HL-60/S4 treated with retinoic acid at 250 ng/mL for 4 days and 3 days (cell line): ENCODE results near the gene NAALADL2.
"Not testable (repeated sequence)": the region's sequence is repeated elsewhere in the genome, so short reads cannot be mapped to it uniquely, and the experiment has no call there.

Experiments used
- in situ Hi-C: fragments of 300-500 bp; cut with MboI; formaldehyde crosslinking; loops from 2 replicates; pipeline ENCODE4 v1.7.0; 2022; ENCODE audit warnings: low sequenced_read_pairs

NAALADL2 gene

DNA sequence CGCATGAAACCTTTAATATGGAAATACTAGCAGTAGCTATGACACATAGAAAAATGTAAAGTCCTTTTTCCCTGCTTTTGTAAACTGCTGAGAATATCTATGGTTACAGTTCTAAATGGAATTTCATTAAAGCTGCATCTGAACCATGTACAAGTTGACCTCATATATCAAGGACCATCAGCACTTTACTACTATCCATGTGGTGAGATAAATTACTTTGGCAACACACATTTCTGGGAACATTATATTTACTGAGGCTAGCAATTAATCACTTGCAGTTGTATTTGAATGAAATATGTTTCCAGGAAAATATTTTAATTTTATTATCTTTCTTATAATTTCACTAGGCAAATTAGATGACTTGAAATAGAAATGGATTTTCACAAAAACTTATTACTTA lies 545.5 kb downstream of the NAALADL2 start:
- in situ Hi-C loops = no loop called here

DNA sequence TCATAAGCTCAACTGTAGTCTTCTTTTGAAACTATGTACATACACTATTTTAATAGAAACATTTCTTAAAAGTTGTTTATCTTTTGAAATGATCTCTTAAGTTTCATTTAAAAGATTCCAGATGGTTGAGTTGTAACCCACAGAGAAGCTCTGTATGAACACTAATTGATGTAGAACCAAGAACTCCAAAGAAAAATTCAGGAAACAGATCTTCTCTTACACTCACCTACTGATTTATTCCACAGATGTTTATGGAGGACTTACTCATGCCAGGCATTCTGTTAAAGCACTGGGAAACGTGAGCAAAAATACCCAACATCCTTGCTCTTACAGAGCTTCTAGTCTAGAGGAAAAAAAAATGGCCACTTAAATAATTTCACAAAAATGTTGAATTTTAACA lies 551.1 kb downstream of the NAALADL2 start:
- in situ Hi-C loops = no loop called here

DNA sequence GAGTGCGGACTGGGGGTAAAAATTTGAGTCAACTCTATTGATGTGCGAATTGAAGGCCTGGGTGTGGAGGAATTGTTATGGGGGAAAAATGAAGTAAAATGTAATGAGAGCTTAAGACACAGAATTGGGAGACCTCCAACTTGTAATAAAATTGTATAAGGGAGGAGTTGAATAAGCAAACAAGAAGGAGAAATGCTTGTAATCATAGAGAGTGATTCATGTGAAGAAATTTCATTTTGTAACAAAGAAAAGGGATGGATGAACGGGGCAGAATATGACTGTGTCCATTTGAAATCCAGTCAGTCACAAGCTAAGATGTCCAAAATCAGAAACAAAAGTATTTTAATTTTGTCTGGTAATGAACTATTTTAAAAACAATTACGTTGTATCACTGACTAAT lies 552.3 kb downstream of the NAALADL2 start:
- in situ Hi-C loops = no loop called here

DNA sequence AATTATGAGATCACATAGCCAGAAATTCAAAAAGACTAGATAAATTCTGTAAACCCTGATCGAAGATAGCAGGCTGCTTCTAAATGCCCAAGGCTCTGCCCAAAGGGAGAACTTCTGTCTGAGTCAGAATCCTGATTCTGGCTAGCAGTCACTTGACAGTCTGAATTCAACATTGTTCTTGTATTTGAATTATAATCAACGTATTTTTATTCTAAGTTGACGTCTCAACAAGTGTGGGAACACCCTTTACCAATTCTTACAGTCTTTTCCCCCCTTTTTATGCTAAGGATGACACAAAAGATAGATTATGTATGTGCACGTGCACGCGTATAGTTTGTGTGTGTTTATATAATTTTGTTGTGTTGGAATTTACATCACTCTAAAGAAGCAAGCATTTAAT lies 552.8 kb downstream of the NAALADL2 start:
- in situ Hi-C loops = no loop called here

DNA sequence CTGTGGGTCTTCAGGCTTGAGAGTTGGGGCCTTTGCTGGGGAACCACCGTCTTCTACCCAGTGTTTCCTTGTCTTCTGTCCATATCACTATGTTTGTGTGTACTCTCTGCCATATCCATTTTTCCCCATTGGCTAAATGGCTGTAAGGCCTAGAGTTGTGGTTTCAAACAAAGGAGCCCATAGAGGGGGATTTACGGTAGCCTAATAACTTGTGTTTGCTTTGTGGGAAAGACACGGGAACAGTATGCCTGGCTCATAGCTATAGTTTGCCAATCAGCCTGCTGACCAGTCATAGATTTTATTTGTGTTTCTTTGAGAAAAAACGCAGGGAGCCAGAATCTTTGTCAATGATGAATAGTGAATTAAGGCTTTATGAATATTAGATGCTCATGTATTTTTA lies 554.8 kb downstream of the NAALADL2 start:
- in situ Hi-C loops = no loop called here

DNA sequence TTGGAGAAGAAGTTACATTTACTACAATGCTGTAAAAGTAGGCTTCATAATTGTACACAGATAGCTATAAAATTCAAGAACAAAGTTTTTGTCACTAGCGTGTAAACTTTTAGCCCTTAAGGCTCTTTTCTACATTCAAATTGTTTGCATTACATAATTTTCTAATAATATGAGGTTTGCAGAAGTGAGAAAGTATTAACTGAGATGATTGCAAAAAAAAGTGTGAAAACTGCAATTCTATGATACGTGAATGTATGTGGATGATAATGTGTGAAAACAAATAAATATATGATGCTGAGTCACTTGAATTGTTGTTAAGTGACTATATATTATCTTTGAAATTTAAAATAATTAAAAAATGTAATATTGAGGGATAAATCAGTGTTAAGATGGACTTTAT lies 557.5 kb downstream of the NAALADL2 start:
- in situ Hi-C loops = no loop called here

DNA sequence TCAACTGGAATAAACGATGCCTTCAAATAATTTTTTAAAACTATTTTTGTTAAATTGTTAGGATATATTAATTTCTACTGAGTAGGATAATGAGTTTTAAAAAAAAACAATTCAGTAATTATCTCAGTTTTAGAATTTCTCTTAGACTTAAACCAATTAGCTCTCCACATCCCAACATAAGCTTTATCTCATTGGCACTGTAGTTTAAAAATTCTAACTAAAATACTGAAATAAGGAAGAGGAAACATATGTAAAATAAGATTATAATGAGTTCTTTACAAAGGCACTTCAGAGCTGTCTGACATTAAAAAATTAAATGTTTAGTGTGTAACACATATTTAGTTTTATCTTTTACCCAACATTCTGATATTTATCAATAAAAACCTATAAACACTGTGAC lies 558.3 kb downstream of the NAALADL2 start:
- in situ Hi-C loops = no loop called here

DNA sequence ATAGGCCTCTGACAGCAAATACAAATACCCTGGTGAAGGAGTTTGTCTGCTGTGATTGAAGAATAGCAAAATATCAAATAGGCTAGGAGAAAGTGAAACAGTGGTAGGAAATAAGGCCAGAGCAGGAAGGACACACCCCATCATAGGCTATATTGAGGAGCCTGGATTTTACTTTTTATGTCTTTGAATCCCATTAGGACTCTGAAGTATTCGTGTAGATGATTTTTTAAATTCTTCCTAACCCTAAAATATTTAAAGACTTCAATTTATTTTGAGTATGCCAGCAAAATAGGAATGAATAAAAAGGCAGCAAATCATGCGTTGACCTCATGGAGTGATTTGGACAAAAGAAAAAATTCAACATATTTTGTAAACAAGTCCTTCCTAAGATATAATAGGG lies 562.8 kb downstream of the NAALADL2 start:
- in situ Hi-C loops = no loop called here

DNA sequence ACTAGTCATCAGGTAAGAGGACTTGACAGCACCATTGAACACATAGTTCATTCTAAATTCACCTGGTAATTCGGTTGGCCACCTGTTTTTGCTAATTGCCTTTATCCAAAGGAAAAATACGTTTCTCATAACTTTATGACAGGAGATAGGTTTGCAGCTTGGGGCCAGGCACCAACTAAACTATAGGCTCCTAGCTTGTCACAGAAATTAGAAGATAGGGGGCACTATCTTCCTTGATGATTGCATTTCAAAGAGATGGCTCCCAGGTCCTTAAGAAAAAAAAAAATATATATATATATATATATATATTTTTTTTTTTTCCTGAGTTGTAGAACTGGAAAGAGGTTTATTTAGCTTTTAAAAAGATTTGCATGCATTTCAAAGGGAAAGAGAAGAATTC lies 563.6 kb downstream of the NAALADL2 start:
- in situ Hi-C loops = no loop called here

DNA sequence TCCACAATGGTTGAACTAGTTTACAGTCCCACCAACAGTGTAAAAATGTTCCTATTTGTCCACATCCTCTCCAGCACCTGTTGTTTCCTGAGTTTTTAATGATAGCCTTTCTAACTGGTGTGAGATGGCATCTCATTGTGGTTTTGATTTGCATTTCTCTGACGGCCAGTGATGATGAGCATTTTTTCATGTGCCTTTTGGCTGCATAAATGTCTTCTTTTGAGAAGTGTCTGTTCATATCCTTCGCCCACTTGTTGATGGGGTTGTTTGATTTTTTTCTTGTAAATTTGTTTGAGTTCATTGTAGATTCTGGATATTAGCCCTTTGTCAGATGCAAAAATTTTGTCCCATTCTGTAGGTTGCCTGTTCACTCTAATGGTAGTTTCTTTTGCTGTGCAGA lies 564.7 kb downstream of the NAALADL2 start:
- in situ Hi-C loops = not testable (repeated sequence)

DNA sequence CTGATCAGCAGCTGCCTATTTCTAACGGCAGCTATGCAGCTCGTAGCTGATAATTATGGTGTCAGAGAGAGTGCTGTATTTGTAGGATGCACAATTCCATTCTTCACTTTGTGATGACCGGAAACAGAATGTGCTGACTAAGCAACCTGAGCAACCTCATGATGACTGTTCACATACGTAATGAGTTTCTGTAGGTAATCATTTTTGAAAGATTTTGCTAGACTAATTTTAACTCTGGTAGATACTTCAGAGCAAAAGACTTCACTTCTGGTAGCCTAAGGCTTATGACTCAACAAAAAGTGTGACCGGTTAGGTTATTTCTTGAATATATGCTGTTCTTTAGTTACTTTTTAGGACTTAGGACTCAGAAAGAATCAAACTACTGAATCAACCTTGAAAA lies 567.7 kb downstream of the NAALADL2 start:
- in situ Hi-C loops = no loop called here

DNA sequence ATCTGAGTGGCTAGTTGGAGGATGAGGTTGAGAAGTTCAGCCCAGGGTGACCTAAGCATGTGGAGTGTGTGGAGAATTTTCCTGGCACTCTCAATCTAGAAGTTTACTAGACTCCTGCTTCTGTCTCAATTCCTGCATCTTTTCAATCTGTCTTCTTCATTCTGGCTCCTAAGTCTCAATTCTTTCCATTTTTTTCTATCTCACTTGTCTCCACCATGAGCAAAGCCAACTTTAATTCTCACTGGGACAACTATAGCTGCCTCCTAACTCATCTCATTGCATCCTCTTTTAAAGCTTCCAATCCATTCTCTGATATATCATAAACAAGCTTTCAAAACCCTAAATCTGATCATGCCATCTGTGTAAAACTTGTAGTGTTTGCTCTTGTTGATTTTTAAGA lies 569.3 kb downstream of the NAALADL2 start:
- in situ Hi-C loops = no loop called here

DNA sequence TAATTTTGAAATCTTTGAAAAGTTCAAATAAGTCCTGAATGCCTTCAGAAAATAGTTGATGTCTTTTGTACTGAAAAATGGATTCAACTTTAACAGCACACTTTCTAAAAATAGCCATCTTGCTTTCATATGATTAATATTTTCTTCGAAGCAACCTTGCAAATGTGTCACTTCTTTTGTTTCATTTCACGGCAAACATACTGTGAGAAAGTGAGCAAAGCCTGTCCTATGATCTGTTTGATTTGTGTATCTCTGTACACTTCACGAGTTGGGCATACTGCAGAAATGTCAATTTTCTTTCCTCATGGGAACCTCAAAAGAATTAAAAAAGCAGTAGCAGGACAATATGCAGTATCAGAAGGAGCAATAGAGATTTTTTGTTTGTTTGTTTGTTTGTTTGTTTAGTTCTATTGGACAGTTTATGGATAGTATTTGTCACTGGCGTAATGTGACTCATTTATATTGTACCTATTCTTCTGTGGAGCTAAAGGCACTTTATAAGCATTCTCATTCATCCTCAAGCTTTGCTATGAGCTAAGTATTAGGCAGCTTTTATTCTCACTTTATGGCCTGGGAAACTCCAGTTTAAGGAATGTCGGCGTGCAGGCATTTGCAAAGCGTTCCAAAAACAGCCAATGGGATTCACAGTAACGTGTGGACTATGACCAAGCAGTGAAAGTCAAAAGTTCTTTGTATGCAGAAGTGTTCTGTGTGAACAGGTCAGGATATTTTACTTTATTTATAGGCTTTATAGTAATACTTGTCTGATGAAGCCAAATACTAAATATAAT lies 572.0 kb downstream of the NAALADL2 start:
- in situ Hi-C loops = no loop called here

DNA sequence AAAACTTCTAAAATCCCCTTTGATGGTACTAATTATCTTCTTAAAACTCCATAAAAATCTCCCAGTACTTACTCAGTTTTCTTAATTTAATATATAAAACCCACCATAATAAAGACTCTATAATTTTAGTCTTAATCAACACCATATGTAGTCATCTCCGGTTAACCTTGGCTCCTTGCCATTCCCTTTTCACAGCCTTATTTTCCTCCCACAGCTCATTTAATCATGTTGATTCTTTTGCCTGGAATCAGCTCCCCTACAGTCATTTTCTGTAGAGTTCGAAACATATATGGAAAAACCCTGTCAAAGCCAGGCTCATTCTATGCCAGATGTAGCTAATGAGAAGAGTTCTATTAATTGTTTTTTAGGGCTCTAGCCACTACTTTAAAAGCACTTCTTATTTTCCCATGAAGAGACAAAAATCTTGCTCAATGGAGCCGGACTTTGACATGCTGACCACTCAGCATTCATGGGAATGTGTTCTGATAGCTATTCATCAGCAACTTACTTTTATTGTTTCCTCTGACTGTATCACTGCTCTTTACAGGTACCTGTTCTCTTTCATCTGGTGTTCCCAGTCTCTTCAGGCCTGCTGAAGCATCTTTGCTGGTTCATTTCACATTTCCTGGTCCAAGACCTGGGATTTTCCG lies 573.4 kb downstream of the NAALADL2 start:
- in situ Hi-C loops = no loop called here

DNA sequence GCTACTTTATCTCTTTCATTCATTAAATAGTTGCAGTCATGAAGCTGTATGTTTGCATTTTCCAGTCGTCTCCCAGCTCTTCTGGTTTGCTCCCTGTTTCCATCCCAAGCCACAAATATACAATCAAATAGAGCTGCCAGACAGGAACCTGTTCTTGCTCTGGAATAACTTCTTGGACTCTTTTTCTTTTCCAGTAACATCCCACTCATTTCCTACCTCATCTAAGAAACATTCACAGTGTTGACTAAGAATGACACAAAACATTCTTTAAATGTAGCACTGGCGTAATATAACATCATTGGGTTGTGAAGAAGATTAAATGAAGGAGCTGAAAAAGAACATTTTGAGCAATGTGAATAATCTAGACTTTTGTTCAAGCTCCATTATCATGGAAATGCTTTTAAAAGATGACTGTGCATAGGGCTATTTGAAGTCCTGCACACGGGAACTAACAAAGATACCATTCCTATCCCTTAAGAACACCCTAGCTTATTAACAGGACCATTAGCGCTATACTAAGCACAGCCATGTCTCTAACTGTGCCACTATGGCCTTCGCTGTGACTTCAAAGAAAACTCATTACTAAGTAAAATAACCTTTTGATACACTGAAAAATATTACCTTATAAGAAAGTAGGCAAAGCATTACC lies 574.0 kb downstream of the NAALADL2 start:
- in situ Hi-C loops = no loop called here

DNA sequence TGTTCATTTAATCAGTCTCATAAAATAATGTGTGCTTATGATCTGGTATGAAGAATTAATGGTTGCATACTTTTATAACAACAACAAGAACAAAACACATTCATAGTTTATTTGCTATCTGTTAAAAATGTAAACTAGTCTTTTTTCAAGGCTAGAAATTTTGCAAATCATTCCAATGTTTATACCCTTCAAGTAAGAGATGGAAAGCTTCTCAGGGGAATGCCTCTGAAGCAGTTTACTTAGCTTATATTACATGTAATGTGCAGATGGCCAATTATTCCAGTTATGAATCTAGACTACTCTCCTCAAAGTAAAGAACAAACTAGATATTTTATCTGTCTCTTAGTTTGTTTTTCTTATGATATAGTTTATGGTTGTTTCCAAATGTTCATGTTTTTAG lies 575.4 kb downstream of the NAALADL2 start:
- in situ Hi-C loops = no loop called here

DNA sequence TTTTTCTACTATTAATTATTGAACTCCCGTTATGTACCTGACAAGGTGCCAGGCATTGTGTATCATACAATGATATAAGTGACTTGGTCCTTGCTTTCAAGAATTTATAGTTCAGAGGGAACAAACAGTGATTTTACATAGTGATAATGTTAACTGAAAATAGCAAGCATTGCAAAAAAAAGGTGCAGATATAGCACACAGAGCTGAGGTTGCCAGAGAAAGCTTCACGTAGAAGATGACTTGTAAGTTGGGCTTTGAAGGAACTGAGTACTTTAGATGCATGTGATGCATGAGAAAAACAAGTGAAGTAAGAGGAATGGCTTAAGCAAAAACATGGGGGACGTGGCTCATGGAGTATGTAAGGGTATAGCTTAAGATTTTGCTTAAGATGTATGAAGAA lies 584.5 kb downstream of the NAALADL2 start:
- in situ Hi-C loops = no loop called here

DNA sequence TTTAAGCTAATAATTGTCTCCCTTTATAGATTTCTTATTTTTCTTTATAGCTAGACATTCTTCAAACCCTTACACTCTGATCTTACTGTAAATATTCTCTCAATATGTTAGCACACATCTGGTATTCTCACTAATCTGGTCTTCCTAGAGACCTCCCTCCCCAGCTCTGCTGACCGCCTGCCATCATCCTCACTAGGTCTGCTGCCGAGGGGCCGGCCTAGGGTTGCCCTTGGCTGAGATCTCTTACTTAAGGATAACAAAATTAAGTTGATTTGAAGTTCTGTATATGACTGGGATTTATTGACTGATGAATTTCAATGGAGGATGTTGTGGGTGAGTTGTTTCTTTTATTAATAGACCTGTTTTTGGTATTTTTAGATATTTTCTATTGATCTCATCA lies 586.6 kb downstream of the NAALADL2 start:
- in situ Hi-C loops = no loop called here

DNA sequence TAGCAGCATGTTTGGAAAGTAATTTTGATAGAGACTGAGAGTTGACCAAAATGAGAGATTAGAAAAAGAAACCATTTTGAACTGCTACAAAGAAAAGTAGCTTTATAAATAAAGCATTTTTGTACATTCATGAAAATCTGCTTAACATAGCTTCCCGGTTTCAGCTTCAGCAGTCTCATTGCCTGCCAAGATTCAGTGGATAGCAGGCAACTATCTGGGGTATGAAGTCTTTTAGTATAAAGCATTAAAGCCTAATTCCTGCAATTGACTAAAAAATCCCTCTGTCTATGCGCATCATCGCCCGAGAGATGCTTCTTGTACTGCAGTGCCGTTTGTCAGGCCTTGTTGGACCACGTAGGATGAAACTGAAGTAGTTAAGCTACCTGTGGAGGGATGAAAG lies 588.4 kb downstream of the NAALADL2 start:
- in situ Hi-C loops = no loop called here

DNA sequence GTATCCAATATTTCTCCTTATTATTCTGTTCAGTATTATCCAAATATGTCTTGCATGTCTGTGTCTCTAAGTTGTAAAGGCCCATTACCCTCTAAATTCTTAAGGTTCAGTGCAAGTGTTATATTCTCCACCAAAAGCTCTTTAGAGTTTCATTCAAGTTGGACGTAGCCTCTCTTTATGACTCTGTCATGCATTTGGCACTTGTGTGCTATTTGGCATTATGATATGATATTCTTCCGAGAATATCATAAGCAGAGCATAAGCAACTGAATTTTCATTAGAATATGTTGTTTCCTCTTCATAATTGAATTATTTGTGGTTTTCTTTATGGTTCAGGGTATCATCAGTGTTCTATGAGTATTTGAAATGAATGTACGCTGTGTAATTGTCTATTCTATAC lies 594.2 kb downstream of the NAALADL2 start:
- in situ Hi-C loops = no loop called here

DNA sequence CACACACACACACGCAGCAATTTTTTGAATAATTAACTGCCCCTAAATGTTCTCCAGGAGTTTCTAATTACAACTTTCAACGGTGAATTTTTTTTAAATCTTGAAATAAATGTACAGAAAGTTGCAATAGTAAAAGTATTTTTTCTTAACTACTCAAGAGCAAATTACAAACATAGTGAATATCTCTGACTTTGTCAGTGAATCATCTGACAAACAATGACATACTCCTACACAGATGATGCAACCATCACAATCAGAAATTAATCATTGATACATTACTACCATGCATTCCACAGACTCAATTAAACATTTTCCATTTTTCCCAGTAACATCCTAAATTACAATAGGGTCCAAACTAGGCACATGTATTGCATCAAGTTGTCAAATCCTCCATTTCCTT lies 597.3 kb downstream of the NAALADL2 start:
- in situ Hi-C loops = no loop called here

DNA sequence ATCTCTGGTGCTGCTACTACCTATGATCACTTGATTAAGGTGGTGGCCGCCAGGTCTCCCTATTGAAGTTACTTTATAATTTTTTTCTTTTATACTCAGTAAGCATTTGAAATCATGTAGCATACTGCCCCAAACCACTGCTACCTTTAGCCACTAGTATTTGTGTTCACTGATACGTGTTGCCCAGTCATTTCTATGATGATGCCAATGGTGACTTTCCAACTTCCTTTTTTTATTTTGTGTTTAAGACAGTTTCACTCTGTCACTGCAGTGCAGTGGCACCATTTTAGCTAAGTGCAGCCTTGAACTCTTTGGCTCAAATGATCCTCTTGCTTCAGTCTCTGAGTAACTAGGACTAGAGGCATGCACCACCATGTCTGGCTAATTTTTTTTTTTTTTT lies 598.2 kb downstream of the NAALADL2 start:
- in situ Hi-C loops = no loop called here
